Measurements from ENCODE around the gene DNAJC27.

GRCh38 chr2:24920809-24921441 lies 50.8 kb downstream of the DNAJC27 start:
- TF ChIP-seq CTCF (IDR thresholded peaks at IDR 0.05) (no peak), POLR2A (IDR thresholded peaks at IDR 0.05) (no peak)

All from thyroid gland (tissue), 4 donors.